ENCODE data around the gene SORT1.
"Not testable (repeated sequence)": the region's sequence is repeated elsewhere in the genome, so short reads cannot be mapped to it uniquely, and the experiment has no call there.

The SORT1 gene

DNA sequence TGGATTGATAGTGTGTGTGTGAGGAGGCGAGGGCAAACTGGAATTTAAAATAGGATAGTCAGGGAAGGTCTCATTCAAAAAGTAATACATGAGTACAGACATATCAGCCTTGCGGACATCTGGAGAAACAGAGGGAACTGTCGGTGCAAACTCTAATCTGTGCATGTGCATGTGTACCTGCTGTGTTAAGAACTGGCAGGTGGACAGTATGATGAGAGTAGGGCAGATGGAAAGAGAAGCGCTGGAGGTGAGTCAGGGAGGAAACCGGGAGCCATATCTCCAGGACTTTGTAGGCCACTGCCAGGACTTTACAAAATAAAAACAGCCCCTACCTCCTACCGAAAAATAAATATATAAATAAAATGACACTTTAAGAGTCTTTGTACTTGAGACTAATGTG lies 59.6 kb downstream of the SORT1 start:
- no peak for DNase-seq

DNA sequence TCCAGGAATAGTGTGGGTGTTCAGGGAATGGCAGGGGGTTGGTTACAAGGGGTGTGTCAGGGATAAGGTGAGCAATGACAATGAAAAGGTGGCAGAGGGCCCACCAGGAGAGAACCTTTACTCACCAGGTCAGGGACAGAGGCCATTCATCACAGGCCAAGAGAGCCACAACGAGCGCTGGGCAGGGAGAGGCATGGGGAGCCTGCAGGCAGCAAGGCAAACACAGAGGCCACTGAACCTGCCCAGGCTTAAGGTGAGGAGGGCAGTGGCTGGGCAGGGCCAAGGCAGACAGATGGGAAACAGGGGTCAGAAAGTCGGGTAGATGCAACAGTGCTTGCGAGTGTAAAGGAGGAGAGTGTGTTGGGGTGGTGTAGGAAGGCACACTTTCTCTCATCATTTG lies 62.6 kb downstream of the SORT1 start:
- DNase-seq: no peak

DNA sequence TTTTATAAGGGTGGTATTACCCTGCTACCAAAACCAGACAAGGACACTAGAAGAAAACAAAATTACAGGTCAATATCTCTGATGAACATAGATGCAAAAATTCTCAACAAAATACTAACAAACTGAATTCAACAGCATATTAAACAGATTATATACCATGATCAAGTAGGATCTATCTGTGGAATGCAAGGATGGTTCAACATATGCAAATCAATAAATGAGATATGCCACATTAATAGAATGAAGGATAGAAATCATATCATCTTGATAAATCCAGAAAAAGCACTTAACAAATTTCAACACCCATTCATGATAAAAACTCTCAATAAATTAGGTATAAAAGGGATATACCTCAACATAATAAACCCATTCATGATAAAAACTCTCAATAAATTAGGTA lies 66.6 kb downstream of the SORT1 start:
- no peak for DNase-seq

DNA sequence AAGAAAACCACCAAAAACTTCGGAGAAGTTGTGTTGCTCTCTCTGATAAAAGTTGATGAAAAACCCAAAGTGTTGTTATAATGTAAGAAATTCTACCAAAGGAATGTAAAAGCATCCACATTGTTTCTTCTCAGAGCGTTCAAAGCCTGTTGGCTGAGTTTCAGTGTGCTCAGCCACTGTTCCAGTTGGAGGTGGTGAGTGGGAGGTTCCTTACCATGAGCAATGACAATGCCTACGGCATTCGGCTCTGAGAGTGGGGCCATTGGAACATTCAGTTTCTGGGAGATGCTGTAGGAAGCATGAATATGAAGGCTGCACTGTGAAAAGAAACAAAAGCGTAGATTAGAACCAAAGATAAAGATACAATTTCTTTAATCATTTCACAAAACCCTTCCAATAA lies 70.4 kb downstream of the SORT1 start:
- no peak for DNase-seq

DNA sequence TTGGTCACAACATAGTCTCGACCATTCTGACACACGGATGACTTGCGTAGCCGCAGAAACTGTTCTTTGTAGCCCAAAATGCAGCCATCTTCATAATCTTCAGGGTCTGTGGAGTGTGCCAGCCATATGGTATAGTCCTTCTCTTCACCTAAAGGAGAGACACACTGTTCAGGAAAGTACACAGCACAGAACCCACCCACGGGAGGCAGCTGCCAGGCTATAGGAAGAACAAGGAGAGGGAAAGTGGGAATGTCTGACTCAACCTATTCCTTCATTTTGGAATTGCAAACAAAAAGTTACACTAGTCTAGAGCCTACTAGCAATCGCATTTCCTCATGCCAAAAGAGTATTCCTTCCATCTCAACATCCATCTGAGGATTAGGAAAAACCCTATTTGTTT lies 74.7 kb downstream of the SORT1 start:
- DNase-seq: no peak

DNA sequence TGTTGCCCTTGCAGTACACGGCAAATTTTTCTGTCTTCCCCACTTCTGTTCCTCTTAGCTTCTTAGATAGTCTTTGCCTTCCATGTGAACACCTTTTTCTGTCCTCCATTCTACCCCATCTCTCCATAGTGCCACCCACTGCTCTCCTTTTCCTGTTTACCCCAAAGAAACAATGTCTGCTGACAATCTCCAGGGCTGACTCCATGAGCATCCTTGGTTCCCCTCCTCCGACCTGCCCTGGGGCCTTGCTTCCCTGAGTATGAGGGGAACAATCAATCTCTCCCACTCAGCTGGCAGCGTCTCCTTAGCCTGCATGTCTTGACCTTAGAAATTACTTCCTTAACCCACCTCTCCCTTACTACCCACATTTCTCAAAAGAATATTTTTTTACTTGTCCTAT lies 78.6 kb downstream of the SORT1 start:
- no peak for DNase-seq

DNA sequence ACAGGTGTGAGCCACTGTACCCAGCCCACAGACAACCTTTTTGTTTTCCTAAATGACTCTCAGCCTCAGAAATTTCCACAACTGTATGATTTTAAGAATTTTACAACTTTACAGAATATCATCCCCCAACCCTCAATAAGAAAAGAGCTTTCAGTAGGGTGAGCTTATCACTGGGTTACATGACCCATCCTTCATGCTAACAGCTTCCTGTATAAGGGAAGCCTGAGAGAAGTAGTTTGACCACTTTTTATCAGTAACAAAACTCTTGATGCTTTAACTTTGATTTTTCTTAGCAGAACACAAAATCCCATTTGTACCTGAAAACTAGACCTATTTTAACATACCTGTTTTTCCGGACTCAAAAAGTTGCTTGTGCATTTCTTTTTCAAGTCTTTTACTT lies 81.2 kb downstream of the SORT1 start:
- DNase-seq: no peak

DNA sequence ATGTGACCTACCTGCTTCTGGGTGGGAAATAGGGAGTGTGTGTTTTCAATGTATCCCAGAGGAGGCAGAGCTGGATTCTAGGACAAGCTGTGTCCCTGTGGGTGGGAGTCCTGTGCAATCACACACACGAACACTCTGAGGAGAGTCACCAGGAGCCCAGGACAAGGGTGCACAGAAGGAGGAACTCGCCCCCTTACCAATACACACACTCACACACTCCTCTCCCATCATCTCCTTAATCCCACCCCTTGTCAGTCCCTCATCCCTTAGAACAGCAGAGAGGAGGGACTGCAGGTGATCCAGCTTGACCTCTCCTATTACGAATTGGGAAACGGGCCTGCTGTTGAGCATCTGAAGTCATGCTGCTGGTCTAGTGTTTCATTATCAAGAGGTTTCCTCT lies 82.4 kb downstream of the SORT1 start:
- no peak for DNase-seq

DNA sequence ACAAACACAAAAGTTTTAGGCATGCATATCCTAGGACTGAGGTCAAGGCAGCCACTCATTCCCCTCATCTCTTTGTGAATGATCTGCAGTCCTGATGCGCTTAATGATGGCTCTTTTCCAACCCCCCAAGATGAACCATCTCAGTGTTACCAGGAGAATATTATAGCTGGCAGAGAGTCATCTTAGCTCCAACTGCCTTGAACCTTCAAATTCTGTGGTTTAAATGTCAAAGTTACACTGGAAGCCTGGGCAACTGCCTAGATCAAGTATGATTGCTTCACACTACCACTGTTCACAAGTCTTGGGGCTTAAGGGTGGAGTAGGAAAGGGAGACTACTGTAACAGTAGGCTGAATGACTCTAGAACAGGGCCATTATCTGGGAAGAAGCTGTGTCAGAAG lies 82.9 kb downstream of the SORT1 start:
- no peak for DNase-seq

DNA sequence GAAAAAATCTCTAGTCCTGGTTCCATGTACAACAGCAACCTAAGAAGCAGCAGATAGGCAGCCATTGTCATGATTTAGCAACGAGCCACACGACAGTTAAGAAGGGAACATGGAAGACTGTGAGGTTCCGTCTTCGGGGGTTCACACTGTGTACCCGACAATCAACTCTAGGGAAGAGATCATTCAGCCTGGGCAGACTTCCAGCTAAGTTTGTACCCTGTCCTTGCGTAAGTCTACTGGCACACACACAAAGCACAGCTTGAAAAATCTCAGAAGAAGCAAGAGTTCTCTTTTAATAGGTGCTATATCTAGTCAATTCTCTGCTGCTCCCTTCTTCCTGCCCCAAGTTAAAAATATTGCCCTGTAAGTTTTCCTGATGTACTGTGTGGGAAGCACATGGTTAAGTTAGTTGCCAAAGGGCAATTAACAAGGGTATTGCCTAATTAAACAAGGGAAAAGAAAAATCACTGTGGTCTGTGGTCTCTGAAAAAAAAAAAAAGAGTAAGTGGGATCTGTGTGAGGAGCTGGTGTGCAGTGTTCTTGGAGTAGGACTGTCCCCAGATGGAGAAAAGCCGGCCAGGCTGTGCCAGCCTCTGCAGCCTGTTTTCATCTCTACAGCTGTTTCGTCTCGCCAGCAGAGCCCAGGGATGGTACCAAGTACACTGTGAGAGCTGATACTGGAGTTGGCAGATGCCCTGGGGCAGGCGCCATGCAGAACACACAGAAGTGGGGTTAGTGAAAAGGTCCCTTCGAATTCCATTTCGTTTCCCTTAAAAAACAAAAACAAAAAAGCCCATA lies 84.5 kb downstream of the SORT1 start:
- DNase-seq: no peak

DNA sequence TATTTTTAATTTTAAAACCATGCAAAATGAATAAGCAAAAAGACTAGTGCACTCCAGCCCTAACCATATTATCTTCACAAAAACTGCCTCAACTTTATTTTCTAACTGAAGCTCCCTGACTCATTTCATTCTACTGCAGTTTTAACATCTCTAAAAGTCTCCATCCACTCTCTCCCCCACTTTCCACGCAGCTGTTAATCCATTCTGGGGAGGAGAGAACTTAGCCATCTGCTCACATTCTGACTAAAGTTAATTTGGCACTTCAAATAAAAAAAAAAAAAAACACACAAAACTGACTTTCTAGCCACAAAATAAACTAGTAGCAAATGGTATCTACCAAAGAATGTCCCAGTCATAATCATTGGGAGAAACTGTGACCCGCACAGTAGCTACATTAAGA lies 85.5 kb downstream of the SORT1 start:
- no peak for DNase-seq

DNA sequence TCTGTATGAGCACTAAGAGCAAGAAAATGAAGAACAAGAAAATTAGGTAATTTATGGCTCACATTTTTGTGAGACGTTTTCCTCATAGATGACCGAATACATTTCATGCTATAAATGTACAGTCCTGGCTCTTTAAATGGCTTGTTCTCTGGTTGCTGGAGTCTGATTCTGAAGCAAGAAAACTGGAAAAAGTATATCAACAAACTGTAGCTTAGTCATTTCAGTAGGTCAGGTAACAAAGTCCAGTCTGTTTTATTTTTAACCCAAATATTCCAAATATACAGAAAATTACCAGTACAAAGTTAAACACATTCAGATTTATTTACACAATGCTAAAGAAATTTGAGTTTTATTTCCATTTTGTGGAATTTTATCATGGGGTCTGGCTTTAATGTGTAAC lies 88.4 kb downstream of the SORT1 start:
- DNase-seq: no peak

DNA sequence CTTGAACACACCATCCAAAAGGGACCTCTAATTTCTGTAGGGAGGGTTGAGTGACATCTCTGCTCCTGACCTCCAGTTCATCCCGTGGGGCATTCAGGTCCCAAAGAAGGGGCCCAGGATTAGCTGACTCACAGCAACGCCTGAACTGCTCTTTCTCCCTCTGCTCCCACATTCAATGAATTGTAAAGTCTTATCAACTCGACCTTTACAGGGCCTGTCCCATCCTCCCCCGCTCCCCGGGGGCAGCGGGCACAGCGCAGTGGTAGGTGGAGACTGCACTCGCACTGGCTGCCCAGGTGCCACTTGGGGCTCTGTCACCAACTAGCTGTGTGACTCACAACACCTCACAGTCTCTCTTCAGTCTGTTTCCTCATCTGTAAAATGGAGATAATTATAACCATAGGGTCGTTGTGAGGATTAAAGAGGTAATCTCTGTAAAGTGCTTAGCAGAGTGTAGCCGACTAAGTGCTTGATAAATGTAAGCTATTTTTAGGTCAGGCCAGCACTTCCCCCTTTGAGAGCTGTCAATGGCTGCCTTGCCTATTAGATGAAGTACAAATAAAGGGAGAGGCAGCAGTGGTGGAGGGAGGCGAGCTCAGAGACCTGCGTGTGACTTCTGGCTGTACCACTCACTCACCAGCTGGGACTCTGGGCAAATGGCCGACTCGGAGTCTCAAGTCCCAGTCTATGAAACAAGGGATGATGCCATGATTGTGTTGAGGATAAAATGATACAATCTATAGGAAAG lies 90.3 kb downstream of the SORT1 start:
- peak; percentile 58 for DNase-seq

DNA sequence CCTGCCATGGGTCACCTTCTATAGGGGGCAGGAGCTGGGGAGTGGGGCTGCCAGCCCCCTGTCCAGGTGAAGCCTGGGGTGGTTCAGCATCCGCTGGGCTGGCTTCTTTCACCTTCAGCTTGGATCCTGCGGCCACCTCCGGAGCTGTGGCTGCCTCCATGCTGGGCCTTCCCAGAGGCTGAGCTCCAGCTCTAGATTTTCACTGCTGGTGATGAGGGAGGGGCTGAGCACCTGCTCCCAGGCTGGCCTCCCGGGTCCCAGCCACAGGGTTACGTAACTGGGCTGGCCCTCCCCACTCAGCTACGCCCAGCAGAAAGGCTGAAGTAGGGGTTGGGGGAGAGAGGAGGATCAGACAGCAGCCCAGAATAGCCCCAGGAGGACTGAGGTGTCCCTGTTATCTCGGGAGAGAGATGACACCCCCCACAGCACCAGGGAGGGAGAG lies 90.9 kb downstream of the SORT1 start, which contains the start of gene MYBPHL:
TSS of gene MYBPHL (minus strand) at position 180 of the 442 bp plus-strand sequence. CDS start at position 160, 20 bp downstream.
- DNase-seq: peak; percentile 65

DNA sequence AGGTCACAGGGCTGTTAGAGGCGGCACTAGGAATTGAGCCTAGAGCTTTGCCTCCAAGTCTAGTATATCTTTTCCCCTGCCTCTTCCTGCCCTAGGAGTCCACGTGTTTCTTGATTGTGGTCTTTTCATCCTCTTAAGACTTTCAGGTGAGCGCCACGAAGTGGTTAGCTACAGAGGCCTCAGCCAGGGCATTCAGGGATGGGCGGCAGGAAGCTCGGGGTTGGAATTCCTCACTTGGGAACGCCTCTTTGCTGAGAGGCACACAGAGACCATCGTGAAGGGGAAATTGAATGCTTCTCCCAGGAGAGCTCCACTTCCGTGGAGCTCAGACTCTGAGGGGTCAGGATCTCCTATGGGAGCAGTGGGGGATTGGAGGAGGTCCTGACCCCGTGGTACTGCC lies 91.7 kb downstream of the SORT1 start:
- DNase-seq: not testable (repeated sequence)

DNA sequence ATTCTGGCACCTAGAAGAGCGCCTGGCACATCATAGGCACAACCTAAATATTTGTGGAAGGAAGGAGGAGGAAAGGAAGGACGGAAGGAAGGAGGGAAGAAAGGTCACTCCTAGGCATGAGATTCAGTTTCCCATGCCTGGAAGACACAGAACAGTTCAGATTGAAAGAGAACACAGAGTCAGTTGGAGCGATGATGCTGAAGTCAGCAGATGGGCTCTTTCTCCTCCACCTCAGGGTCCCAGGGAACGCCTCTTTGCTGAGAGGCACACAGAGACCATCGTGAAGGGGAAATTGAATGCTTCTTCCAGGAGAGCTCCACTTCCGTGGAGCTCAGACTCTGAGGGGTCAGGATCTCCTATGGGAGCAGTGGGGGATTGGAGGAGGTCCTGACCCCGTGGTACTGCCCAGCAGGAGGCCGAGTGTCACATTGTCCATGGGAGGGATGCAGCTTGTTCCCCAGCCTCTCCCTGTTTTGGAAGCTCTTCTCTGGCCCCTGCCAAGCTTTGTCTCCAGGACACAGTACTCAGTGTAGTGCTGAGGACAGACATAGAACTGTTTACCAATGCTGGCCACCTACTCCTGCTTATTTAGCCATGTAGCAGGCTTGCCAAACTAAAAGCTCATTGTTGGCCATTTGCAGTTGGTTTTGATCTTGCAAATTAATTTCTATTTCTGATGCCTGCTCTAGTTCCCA lies 93.3 kb downstream of the SORT1 start:
- no peak for DNase-seq

DNA sequence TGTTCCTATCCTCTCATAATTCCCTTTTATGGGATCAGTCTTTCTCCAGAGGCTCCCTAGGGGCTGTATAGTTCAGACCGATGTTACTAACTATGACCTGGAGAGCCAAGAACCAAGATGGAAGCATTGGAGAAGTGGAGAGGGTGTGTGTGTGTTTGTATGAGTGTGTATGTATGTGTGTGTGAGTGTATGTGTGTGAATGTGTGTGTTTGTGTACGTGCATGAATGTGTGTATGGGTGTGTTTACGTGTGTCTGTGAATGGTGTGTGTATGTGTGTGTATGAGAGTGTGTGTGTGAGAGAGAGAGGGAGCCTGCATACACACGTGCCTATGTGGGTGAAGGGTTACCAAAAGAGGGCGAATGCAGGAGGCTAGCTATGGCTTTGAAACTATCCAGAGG lies 95.8 kb downstream of the SORT1 start:
- no peak for DNase-seq

DNA sequence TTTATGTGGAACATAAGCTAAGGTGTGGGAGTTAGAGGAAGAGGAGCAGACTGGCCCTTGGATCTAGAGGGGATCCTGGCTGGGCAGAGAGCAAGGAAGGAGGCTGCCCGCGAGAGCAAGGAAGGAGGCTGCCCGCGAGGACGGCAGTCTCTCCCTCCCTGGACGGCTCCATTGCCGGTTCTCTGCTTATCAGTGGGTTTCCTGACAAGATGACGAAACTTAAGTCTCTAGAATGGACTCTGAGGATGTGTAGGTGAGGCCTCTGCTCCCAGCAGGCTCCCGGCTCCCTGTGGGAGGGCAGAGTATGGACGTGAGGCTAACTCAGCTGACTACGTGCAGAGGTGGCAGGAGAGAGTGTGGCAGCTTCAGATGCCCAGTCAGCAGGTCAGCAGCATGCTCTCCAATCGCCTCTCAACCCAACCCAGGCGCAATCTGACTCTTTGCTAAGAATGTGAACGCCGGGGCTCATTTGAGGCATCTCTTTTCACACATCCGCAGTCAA lies 97.0 kb downstream of the SORT1 start:
- no peak for DNase-seq

DNA sequence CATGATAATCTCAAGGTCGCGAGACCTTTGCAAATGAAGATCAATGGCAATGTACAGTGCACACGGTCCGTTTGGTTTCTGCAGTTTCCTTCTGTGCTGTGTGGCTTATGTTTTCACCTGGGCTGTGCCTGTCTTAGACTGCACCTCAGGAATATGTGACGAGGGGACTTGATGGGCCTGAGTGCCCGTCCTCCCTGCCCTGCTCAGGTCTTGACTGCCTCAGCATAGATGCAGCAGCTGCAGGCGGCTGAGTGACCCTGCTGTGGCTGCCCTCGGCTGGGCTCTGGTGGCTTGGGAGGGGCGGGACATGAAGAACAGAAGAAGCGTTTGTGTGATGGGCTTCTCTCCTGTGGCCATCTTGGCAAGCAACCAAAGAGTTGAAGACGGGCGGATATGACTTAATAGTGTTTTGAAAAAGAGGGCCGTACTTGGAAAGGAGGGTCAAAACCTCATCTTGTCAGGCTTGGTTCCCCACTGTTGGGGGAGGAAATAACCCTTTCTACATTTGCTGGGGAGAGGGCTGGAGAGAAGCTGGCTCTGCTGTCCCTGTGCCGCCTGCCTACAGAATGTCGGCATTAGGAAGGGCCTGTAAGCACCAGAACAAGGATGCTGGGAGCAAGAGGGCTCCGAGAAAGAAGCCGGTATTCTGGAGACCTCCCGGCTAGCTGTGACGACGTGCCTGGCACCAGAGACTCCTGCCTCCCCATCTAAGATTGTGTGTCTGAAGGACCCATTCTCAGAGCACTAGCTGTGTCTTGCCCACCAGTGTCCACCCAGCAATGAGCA lies 98.0 kb downstream of the SORT1 start:
- DNase-seq: no peak

DNA sequence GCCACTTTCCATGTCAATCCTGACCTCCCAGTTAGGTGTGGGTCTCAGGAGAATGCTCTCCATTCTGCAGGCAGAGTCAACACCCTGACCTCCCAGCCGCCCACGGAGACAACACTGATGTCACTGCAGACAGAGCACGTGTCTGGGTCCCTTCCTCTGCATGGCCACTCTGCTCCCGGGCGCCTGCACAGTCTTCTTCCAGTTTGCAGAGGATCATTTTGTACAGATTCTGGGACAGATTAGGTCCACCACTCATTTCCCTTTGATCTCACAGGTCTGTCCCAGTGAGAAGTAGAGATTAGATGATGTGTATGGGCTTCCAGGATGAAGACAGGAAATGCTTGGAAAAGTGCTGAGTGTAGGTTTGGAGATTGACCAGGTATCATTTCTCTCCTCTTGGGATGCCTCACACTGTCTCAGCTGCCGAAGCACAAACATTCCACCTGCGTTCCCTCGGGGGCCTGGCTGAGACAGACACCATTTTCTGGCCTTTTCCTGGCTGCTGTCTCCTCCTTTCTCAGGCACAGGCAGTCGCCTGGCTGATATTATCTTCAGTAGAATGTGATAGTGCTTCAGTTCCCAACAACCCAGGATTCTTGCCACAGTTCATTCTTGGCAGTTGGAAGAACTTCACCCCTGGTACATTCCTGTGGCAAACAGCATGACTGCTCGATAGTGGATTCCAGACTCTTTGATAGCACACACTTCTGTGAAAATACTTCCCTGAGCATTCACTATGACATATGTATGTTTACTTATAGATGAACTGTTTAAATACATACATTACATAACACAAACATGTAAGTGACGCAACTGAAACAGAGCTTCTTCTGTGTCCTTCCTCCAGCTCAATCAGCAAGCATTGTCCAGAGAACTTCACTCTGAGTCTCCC lies 98.8 kb downstream of the SORT1 start:
- DNase-seq: no peak

DNA sequence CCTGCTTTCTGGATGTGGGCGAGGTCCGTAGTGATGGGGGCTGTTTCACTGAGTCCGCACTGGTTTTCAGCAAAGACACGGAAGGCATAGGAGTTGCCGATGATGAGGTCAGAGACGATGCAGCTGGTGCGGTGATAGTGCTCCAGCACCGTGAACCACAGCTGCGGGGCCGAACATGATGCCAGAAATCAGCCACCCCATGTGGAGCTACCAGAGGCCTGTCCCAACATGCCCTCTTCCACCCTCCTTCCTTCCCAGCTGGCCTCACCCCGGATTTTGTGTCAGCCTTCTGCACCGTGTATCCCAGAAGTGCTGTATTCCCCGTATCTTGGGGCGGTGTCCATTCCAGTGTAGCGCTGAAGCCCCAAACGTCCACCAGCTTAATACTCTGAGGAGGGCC lies 100.9 kb downstream of the SORT1 start:
- DNase-seq: no peak
